Measurements from ENCODE around the gene MAS1L.

DNA sequence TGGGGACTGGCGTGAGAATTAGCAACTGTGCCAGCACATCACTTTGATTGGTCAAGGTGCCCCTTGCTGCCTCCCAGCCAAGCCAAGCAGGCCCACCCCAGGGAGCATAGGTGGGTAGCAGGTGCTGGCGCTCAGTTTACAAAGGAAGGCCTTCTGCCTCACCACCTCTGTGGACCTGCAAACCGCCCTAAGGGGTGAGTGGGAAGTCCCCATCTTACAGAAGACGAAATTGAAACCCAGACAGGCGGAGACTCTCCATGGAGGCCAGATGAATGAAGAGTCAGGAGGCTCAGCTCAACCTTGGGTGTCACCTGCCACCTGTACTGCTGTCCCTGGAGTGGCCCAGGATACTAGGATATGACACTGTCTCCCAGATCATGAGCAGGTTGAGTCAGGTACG lies 21.5 kb upstream of the MAS1L start:
- TF ChIP-seq, protein P1, sequence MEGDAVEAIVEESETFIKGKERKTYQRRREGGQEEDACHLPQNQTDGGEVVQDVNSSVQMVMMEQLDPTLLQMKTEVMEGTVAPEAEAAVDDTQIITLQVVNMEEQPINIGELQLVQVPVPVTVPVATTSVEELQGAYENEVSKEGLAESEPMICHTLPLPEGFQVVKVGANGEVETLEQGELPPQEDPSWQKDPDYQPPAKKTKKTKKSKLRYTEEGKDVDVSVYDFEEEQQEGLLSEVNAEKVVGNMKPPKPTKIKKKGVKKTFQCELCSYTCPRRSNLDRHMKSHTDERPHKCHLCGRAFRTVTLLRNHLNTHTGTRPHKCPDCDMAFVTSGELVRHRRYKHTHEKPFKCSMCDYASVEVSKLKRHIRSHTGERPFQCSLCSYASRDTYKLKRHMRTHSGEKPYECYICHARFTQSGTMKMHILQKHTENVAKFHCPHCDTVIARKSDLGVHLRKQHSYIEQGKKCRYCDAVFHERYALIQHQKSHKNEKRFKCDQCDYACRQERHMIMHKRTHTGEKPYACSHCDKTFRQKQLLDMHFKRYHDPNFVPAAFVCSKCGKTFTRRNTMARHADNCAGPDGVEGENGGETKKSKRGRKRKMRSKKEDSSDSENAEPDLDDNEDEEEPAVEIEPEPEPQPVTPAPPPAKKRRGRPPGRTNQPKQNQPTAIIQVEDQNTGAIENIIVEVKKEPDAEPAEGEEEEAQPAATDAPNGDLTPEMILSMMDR (IDR thresholded peaks at IDR 0.05) = no peak
- TF ChIP-seq EZH2phosphoT487 (IDR thresholded peaks at IDR 0.05) = no peak

Data from neural progenitor cell (in vitro differentiated cells).